ENCODE measurements around the gene DUSP22.
"Not testable (repeated sequence)": the region's sequence is repeated elsewhere in the genome, so short reads cannot be mapped to it uniquely, and the experiment has no call there.

The DUSP22 gene

DNA sequence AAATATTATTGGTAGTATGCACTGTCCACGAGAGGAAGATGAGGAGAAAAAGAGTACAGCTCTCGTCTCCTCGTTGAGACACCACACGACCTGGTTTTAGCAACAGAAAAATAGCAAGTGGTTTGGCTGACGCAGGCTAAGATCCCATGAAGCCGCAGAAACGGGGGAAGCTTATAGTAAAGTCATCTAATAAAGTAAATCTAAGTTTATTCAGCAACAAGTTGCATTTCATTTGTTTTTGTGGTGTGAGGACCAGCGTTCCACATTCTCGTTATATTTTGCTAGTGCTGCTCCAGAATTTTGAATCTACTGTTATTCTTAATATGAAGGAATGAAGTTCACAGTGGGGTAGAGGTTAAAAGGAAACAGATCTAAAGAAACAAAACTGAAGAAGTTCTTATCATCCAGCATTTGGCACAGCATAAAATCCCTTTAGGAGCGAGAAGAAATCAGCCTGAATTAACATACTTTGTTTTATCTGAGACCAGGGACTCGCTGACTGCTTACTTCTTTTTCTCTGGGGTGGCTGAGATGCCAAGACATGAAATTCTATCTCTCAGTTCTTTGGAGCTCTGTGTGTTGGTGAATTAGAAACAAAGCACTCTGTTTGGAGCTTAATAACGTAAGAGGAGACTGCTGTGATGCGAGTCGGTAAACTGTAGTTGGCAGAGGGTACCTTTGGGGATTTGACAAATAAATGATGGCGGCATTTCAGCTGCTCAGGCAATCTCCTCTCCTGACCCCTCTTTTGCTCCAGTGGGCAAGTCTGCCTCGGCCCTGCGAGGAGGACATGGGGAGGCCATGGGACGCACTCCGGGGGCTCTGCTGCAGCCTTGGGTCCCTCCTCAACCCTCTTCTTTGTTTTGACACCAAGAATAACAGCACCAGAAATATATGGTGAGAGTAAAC is 74.4 kb downstream of the DUSP22 start:
- DNase-seq: no peak

DNA sequence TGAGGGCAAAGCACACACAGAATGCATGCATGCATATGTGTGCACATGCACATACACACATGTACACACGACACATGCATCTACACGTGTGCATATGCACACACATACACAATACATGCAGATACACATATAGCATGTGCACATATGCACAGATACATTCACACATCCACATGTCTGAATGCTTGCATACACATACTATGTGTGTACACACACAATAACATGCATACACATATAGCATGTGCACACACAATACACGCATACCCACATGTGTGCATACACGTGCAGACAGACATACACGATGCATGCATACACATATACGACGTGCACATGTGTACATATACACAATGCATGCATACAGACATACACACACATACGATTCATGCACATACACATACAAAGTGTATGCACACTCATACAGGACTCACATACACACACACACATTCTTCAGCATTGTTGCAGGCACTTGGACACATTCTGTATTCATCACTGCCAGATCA is 75.1 kb downstream of the DUSP22 start:
- no peak for DNase-seq

DNA sequence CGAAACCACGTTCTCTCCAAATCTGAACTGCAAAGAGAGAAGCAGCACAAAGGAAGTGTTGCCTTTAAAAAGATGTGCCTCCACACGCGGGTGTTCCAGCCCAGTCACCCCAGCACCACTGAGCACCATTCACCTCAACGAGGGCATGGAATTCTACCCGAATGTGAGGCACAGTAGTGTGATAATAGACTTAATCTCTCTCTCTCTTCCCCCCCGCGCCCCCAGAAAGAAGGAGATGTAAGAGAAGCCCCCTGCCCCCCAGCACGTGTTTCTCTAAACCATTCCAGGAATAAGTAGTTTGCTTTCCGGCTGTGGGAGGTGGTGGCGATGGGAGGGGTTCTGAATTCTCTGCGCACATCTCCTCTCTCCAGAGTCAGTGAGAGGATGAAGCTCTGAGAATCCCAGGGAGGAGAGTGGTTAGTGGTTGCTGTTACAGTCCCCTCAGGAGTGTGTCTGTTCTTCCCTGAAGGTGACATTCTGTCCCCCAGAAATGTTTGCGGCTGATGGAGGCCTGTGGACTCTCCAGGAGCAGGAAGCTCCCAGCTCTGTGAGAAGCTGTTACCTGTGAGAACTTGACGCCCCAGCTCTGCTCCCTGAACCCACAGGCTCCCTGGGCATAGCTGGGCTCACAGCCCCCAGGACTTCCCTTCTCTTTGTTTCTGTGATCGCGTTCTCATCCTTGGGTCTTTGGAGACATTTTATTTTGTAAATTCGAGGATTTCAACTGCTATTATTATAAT is 75.8 kb downstream of the DUSP22 start:
- DNase-seq: no peak

GRCh38 chr6:369559-370431 is 77.5 kb downstream of the DUSP22 start:
- DNase-seq: no peak

- no peak for DNase-seq
Measured at GRCh38 chr6:370555-370954, 78.3 kb downstream of the DUSP22 start.

DNA sequence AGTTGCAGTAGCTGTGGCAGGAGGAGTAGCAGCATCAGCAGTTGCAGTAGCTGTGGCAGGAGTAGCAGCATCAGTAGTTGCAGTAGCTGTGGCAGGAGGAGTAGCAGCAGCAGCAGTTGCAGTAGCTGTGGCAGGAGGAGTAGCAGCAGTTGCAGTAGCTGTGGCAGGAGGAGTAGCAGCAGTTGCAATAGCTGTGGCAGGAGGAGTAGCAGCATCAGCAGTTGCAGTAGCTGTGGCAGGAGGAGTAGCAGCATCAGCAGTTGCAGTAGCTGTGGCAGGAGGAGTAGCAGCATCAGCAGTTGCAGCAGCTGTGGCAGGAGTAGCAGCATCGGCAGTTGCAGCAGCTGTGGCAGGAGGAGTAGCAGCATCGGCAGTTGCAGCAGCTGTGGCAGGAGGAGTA is 79.6 kb downstream of the DUSP22 start:
- DNase-seq: not testable (repeated sequence)

DNA sequence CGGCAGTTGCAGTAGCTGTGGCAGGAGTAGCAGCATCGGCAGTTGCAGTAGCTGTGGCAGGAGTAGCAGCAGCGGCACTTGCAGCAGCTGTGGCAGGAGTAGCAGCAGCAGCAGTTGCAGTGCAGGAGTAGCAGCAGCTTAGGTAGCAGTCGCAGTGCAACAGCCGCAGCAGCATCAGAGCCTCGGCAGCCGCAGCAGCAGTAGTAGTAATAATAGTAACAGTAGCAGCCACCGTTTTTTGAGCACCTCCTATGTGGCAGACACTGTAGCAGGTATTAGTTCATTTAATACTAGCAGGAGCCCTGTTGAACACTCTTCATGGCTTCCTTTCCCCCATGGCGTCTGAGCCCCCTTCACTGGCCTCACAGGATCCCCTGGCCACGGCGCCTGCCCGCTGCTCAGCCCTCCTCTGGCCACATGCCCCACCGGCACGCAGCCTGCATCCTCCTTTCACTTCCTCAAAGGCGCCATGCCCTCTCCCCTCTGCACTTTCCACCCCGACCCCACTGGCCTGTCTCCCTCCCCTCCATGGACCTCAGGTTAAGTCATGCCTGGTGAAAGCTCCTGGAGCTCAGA is 80.1 kb downstream of the DUSP22 start:
- no peak for DNase-seq

DNA sequence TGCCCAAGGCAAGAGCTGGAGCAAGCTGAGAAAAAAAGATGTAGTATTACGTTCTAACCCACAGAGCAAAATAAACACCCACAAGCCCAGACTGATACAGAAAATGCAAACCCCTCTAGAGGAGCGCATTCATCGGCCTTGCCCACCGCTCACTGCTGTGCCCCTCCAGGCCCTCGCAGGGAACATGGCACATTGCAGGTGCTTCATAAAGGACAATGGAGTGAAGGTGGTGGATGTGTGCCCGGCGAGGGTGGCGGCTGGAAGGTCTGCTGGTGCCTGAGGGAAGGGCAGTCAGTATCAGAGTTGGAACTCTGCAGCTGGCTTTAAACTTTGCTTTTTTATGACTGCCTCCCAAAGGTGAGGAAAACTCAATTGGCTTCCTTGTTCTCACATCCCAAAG is 80.7 kb downstream of the DUSP22 start:
- DNase-seq: no peak

DNA sequence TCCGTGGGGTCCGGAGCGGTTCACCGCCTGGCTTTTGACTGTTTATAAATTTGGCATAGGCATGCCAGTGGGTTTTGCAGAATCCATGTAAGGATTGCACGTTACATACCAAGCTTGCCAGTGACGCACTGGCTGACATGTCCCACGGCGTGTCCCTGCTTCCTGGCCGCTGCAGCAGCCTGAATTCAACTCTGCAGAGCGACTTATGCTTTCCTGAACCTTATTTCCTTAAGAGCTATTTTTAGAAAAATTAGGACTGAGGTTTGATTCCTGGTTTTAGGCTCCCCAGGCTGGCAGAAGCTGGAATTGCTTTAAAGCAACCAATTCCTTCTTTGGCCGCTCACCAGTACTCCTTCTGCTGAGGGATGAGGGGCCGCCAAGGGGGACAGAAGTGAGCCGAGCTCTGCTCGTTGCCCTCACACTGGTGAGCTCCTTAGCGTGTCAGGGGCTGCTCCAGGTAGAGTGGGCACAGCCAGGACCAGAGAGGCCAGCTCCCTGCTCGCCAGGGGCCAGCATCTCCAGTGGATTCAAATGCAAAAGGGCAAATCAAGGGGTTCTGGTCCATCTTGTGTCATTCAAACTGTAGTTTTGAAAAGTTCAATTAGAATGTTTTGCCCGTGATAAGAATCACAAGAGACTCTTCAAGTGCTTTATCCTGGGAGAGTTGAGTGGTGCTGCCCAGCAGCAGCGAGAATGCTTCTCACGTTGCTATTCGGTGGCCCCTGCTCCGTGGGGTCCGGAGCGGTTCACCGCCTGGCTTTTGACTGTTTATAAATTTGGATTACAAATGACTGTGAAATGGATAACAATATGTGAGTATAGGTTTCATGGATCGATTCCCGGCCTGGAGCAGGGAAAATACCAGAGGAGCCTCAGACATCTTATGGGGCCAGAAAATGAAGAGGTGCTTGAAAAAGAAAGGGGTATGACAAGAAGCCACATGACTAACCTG is 81.8 kb downstream of the DUSP22 start:
- no peak for DNase-seq

DNA sequence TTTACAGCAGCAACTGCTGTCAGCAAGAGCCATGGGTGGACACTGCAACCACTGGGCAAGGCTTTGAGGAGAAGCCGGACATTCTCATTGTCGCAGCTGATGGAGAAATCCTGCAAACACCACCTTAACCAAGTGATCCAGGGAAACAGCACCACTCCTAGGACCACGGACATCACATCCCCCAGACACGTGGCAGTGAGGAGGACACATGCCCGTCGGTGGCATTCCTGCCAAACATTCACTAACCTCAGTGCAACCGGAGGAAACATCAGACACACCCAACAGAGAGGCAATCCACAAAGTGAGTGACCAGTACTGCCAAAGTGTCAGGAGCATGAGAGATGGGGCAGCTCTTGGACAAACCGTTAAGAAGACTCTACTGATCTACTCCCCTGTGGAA is 82.7 kb downstream of the DUSP22 start:
- DNase-seq: no peak

- DNase-seq: no peak
Measured at GRCh38 chr6:376827-377640, 84.7 kb downstream of the DUSP22 start.

GRCh38 chr6:377641-378020 is 85.3 kb downstream of the DUSP22 start:
- not testable (repeated sequence) for DNase-seq

DNA sequence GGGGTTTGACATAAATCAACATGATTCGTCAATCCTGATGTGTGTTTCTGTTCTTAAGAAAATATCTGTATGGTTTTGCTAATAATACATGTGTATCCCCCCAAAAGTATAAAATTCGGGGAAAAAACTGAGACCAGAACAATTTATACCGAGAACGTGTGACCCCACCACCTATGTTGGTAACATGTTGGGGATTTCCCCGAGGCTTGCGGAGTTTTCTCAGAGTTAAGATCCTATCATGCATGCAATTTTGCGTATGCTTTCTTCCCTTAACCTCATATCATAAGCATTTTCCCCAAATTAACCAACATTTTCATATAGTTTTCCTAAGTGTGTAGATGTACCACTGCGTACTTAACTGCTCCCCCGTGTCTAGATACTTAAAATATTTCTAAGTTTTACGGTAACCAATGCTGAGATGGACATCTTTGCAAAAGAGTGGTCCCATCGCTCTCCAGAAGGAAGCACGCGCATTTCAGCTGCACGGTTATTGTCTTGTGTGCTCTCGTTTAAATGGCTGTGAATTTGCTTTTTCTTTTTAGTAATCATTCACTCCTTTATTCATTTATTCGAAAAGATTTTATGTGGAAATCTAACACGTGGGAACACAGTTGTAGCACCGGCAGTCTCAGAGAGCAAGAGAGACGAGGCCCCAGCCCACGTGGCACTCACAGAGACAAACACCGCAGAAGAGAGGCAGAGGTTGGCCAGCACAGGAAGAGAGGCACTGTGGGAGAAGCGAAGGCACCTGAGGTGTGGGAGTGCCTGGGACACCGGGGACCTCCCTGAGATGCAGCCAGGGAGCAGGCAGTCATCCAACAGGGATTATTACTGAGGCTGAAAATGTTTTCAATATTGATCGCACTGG is 86.0 kb downstream of the DUSP22 start:
- DNase-seq: no peak

GRCh38 chr6:378958-379409 is 86.7 kb downstream of the DUSP22 start:
- no peak for DNase-seq

GRCh38 chr6:379410-380181 is 87.3 kb downstream of the DUSP22 start:
- no peak for DNase-seq

DNA sequence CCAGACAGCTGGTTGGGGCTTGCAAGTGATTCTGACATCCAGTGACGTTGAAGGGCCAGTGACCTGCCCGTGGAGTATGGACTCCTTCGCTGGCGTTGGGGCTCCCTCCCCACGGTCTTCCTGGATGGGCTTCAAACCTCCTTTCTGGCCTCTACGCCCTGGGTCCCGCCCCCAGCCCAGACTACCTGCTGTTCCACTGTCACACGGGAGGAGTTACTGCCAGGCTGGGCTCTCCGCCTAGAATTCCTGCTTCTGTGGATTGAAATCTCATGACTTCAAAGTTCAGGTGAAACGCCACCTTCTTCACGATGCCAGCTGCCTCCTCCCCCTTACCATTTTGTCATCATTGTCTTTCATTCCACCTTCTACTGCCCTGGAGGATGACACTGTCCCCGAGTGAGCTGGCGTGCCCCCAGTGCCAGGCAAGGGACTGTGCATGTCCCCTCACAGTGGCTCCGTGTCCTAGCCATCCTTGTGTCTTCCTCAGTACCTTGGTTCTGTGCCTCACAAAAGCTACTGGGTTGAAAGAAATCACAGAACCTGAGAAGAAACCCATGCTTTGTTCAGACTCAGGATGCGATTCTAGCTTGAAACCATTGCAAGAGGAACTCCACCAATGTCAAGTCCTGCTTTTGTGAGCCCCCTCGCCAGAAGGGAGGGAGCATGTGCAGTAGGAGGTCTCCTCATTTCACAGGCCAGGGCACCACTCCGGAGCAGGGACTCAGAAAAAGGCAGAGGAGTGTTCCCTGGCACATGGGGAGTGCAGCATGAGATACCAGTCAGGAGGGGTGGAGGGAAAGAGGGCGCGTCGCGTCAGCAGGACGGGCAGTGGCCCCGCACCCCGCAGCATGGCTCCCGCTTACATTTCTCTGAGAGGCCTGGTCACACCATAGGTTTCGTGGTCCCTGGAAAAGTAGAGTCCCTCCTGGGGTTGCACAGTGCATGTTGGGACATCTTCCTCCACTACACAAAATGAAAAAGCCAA is 88.2 kb downstream of the DUSP22 start:
- no peak for DNase-seq

DNA sequence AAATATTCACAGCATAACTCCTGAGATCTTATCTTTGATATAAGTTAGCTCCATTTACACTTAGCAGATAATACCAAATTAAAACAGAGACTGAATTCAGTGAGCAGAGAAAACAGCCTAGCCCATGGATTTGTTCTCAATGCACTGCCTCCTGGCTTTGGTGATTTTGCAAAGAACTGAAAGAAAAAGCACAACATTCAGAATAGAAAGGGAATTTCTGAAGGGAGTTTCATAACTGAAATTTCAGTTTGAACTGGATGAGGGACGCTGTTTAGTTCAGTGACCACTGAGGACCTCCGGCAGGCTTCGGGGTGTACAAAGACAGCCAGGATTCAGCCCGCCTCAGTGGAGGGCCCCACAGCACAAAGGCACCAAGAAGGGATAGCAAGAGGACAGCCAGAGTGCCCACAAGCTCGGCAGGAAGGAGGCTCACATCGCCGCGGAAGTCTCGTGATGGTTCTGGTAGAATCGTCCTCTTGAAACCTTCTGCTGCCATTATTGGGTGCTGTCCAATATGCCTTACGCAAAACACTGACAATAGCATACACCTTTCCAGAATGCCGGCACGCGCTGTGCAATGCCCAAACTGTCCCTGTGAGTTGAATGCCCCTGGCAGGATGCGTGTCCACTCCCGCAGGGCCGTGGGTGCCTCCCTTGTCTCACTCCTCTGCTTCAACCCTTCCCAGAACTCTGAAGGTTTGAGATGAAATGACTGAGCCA is 89.6 kb downstream of the DUSP22 start:
- DNase-seq: no peak

Measured in NCI-H1048 (cell line).